GM19372 (cell line): Measurements from ENCODE around the gene KCTD13.
"Not testable (repeated sequence)": the region's sequence is repeated elsewhere in the genome, so short reads cannot be mapped to it uniquely, and the experiment has no call there.

ENCODE experiments used
- ATAC-seq: cut with Tn5 transposase; IDR thresholded peaks from one replicate; pipeline ENCODE4 v1.9.1; 2021; ENCODE audit warnings: mild to moderate bottlenecking, low read depth, moderate library complexity; ENCODE audit not compliant: unreplicated experiment

KCTD13 gene

GRCh38 chr16:29891525-29892457 lies 34.2 kb downstream of the KCTD13 start:
- no peak for ATAC-seq

DNA sequence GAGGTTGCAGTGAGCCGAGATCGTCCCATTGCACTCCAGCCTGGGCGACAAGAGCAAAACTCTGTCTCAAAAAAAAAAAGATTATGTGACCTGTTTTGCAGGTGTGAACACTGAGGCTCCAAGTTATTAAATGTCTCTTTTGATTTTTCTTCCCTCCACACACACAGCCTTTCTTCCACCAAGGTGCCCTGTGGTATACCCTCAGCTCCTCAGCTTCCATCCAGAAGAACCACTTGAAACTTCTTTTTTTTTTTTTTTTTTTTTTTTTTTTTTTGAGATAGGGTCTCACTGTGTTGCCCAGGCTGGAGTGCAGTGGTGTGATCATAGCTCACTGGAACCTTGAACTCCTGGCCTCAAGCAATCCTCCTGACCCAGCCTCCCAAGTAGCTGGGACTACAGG lies 36.7 kb downstream of the KCTD13 start:
- ATAC-seq = not testable (repeated sequence)

GRCh38 chr16:29883987-29884386 lies 42.0 kb downstream of the KCTD13 start:
- ATAC-seq = no peak

DNA sequence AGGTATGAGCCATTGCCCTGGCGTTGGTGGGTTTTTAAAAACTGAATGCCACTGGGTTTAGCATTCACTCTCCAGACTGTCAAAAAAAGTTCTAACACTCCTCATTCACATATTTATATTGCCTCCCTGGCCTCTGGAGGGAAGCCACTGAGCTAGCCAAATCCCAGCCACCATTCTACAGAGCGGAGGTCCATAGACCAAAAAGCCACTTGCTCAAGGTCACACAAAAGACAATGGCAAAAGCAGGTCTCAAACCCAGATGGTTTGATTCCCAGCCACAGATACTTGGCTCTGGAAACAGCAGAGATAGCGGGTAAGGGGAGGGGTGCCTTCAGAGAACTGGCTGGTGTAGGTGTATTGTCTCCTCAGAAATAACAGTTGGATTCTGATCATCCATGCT lies 45.0 kb downstream of the KCTD13 start:
- no peak for ATAC-seq

GRCh38 chr16:29878172-29878571 lies 47.9 kb downstream of the KCTD13 start:
- no peak for ATAC-seq

GRCh38 chr16:29877266-29877961 lies 48.6 kb downstream of the KCTD13 start:
- ATAC-seq = no peak

DNA sequence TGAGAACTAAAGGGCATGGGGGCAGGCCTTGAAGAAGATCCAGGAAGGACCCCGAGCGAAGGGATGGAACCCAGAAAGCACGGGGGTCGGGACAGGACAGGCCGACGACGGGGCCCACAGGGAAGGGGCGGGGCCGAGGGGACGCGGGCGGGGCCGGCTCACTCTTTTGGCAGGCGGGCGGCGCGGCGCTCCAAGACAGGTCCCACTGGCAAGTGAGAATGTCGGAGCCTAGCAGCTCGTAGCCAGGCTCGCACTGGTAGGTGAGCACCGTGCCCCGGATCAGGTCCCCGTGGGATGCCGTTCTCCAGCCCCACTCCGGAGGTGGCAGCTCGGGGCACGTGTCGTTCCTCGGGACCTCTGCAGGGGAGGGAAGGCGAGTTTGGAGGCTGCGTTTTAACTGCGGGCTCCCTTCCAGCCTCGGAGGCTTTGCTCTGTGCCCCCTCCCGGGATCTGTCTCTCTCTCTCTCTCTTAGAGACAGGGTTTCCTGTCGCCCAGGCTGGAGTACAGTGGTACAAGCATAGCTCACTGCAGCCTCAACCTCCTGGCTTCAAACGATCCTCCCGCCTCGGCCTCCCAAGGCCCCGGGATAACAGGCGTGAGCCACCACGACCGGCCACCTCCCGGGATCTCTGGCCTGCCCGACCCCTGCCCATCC lies 49.3 kb downstream of the KCTD13 start:
- ATAC-seq = no peak

GRCh38 chr16:29876217-29876593 lies 49.8 kb downstream of the KCTD13 start:
- ATAC-seq = no peak

- ATAC-seq = no peak
Observed at GRCh38 chr16:29875206-29875605, 50.8 kb downstream of the KCTD13 start.

GRCh38 chr16:29873319-29873718 lies 52.7 kb downstream of the KCTD13 start:
- no peak for ATAC-seq

- no peak for ATAC-seq
Observed at GRCh38 chr16:29871822-29872546, 54.0 kb downstream of the KCTD13 start.

GRCh38 chr16:29869067-29869466 lies 57.0 kb downstream of the KCTD13 start:
- not testable (repeated sequence) for ATAC-seq

GRCh38 chr16:29868396-29869009 lies 57.5 kb downstream of the KCTD13 start:
- no peak for ATAC-seq

GRCh38 chr16:29864205-29864604 lies 61.8 kb downstream of the KCTD13 start:
- no peak for ATAC-seq

GRCh38 chr16:29863669-29863984 lies 62.4 kb downstream of the KCTD13 start:
- no peak for ATAC-seq

DNA sequence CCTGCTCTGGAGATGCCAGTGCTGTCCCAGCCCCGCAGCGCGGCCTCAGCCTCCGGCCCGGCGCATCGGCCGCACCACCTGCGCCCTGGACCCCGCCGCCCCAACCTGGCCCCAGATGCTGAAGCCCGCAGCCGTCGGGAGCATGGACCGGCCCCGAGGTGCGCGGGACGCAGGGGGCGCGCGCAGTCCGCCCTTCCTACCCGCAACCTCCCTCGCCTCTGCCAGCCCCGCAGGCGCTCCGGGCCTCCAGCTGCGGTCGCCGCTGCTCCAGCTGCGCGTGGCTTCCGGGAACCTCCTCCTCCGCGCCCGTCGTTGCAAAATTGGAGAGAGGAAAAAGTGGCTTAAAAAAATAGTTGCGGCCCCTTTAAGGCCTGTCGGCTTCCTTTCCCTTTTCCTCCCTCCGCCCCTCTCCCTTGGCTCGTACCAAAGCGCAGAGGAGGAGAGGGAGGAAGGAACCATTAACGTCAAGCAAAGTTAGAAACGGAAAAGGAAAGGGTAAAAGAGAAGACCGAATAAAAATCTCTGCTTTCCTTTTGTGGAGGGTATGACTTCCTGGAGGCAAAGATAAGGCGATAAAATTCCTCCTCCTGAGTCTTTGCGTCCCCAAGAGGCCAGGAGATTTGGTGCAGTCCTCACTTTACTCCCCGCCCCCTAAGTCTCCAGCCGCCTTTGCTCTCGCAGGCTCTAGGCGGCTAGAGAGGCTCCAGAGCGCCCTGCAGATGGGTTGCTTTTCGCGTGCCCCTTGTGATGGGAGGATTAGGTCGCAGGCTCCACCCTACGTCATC lies 63.0 kb downstream of the KCTD13 start, which contains the start of gene CDIPT:
Gene CDIPT, minus strand, starts transcription at position 343 of the 785 bp plus-strand sequence. CDS start 369 bp downstream, outside the sequence.
- ATAC-seq = peak; percentile 91

GRCh38 chr16:29862383-29862883 lies 63.6 kb downstream of the KCTD13 start:
- peak; percentile 6 for ATAC-seq

DNA sequence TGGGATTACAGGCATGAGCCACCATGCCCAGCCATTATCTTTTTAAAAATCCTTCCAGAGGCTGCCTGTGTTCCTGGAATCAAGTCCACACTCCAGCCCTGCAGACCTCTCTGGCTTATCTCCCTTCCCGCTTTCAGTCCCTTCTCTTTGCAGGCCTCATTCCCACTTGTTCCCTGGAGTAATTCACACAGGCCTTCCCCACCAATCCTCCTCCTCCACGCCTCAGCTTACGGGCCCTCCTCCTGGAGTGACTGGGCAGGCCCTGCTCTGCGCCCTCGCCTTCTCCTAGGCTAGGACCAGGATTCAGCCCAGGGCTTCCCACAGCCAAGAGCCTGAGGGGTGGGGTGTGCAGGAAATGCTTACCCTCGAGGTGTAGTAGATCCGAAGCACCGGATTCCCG lies 65.8 kb downstream of the KCTD13 start:
- ATAC-seq = no peak

DNA sequence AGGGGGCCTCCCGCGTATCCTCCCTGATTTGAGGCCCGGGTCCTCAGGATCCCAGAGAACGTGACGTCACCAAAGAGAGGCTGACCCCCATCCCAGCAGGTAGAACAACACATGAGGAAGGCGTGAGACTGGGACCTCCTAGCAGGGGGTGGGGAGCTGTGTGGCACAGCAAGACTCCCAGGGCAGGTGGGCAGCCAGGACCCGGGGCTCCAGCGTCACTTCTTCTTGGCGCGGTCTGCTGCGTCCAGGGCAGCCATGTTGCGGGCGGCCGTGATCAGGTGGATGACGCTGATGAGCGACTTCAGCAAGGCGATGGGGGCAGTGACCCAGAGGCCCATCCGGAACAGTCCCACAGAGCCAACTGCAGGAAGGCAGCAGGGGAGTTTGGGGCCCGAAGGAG lies 67.1 kb downstream of the KCTD13 start:
- no peak for ATAC-seq
